ENCODE data around the gene SLC39A7.

SLC39A7 gene, protein sequence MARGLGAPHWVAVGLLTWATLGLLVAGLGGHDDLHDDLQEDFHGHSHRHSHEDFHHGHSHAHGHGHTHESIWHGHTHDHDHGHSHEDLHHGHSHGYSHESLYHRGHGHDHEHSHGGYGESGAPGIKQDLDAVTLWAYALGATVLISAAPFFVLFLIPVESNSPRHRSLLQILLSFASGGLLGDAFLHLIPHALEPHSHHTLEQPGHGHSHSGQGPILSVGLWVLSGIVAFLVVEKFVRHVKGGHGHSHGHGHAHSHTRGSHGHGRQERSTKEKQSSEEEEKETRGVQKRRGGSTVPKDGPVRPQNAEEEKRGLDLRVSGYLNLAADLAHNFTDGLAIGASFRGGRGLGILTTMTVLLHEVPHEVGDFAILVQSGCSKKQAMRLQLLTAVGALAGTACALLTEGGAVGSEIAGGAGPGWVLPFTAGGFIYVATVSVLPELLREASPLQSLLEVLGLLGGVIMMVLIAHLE

GRCh38 chr6:33200219-33201146, at the start of gene SLC39A7, which contains the start of gene RXRB:
Gene SLC39A7, plus strand, starts transcription at chr6:33200867. Its CDS starts 379 bp downstream, at chr6:33201246.
Gene RXRB, minus strand, starts transcription at chr6:33200665. Its CDS starts 189 bp downstream, at chr6:33200476.
- peak; percentile 99 for DNase-seq

- DNase-seq, result no peak
Measured at GRCh38 chr6:33151050-33151449, 49.6 kb upstream of the SLC39A7 start.

DNA sequence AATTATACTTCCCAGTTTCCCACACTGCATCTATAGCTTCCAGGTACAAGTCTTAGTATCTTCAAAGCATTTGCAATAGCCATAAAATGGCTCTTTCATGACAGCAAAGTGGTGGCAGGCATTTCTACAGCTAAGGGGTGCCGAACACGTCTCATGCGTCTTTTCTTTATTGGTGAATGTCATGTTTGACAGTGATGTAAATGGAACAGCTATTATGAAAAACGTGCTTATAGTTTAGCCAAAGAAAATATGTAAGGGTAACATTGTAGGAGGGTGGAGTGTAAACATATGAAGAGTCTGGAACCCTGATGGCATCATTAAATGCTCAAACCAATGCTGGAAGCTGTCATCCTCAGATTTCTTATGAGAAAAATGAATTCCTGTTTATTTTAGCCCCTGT, 46.3 kb upstream of the SLC39A7 start:
- no peak for DNase-seq

DNA sequence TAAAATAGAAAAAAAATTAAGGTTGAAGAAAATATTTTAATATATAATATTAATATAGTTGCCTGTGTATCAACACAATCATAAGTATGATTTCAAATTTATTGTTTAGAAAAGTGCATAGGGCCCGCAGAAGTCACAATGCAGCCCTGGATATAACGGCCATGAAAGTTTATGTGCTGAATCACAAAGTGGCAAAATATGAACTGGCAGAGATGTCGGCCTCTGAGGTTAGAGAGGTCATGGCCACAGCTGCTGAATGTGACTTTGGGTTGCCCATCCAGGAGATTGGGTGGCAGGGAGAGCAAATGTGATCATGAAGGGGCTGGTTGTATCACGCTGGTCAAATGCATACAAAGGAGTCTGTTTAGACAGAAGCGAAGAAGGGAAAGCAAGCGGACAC, 44.1 kb upstream of the SLC39A7 start:
- DNase-seq, result no peak

- no peak for DNase-seq
Measured at GRCh38 chr6:33156964-33157363, 43.7 kb upstream of the SLC39A7 start.

GRCh38 chr6:33160096-33160495, 40.6 kb upstream of the SLC39A7 start:
- DNase-seq, result no peak

- peak in 1 of 2 experiments; percentile 20 for DNase-seq
Measured at GRCh38 chr6:33160728-33161344, 39.8 kb upstream of the SLC39A7 start.

DNA sequence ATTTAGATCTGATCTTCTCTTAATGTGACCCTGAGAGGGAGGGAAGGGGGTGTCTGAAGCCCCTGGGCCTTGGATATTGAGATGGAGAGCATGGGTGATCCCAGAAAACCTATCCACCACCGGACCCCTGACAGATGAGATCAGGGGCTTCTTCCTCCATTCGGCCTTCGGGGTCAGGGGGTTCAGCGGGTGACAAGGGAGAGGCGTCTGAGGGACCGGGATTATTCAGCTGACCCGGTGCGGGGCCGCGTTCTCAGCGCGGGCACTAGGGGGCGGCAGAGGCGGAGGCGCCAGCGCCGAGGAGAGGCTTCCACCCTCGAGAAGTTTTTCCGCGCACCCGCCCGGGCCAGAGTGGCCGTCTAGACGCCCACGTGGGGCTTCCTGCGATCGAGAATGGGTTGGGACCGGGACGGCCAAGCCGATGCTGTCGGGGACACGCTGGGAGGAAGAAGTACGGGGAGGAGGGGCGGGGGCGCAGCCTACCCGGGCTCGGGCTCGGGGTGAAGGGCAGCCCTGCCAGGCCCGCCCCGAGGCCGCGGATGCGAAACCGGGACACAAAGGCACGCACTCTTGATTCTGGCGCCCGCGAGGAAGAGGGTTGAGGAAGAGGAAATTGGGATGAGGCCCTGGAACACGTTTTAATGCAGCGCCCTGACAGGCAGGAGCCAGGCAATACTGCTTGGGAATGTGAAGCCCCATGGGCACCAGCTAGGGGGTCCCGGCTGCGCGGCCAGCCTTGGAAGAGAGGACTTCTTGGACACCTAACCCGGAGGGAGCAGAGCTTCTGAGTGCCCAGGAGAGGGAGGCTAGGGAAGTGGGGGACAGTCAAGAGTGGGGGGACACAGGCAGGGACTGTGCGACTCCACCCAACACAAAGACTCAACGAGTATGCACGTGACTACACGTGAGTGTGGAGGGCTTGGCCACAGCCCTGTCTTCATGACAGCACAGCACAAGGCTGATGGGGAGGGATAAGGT, 39.0 kb upstream of the SLC39A7 start:
- peak; percentile 92 to 93 for DNase-seq

DNA sequence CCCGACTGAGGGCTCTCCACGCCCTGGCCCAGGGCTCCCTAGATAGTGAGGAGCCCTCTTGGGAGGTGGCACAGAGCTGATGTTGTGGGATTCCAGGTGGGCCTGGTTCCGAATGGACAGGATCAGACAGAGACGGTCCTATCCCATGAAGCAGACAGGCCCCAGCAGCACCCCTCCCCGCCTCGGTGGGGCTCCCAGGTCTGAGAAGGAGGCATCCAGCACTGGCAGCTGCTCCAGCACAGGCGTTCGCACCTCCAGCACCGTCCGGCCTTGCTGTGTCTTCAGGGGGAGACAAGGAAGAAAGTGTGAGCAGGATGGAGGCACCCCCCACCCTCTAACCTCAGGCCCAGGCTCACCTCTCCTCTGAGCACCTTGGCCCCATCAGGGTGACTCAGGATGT, 37.1 kb upstream of the SLC39A7 start:
- no peak for DNase-seq

GRCh38 chr6:33164176-33164575, 36.5 kb upstream of the SLC39A7 start:
- no peak for DNase-seq

- DNase-seq, result no peak
Measured at GRCh38 chr6:33164665-33165373, 35.8 kb upstream of the SLC39A7 start.

DNA sequence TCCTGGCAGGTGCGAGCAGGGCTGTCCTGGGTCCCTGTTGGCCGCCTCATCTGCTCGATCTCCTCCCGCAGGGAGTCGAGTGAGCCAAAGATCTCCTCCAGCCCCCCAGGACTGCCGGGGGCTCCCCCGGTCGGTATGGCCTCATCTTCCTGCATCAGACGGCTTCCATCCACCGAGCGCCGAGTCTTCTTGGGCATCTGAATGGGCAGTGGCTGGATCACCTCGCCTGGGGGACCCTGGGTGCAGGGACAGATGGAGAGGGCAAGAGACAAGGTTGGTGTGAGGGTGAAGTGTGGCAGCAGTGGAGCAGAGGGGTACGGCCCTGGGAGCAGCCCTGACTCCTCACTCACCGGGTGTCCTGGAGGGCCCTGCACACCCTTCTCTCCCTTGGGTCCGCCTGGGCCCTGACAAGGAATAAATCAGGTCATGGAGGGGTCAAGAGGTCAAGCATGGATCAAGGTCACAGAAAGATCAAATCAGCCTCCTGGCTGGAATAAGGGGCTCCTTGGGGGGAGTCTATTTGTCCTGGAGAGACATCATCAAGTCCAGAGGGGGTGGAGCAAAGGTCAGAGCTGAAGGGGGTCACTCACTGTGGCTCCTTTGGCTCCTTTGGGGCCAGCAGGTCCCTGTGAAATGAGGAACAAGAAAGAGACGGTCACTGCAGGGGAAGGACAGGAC, 34.9 kb upstream of the SLC39A7 start:
- DNase-seq, result no peak

DNA sequence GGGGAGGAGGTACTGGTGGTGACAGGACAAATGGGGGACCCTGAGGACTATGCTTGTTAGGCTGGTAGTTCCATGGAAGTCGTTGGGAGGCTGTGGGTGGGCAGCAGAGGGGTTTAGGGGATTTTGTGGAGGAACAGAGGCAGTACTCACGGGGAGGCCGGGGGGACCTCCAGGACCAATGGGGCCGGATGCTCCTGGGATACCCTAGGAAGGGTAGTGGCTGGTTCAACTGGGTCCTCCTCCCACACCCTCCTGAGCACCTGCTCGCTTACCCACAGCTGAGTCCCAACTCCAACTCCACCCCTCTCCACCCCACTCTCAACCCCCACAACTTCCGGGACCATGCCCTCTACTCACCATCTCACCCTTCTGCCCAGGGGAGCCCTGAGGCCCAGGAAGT, 34.3 kb upstream of the SLC39A7 start:
- DNase-seq, result no peak

DNA sequence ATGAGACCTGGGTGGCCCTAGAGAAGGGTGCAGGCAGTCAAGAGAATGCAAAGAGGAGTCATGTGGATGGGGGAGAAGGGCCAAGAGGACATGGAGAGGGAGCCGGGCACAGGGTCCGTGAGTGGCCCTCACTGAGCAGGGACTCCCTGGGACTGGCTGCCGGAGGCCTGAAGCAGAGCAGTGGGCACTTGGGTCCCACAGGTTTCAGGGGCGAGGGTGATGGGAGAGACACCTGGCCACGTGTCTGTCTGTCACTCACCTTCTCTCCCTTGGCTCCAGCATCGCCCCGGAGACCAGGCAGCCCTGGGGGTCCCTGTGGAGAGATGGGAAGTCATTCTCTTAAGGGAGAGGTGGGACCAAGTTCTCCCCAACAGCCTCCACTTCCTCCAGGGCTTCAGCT, 33.9 kb upstream of the SLC39A7 start:
- no peak for DNase-seq

DNA sequence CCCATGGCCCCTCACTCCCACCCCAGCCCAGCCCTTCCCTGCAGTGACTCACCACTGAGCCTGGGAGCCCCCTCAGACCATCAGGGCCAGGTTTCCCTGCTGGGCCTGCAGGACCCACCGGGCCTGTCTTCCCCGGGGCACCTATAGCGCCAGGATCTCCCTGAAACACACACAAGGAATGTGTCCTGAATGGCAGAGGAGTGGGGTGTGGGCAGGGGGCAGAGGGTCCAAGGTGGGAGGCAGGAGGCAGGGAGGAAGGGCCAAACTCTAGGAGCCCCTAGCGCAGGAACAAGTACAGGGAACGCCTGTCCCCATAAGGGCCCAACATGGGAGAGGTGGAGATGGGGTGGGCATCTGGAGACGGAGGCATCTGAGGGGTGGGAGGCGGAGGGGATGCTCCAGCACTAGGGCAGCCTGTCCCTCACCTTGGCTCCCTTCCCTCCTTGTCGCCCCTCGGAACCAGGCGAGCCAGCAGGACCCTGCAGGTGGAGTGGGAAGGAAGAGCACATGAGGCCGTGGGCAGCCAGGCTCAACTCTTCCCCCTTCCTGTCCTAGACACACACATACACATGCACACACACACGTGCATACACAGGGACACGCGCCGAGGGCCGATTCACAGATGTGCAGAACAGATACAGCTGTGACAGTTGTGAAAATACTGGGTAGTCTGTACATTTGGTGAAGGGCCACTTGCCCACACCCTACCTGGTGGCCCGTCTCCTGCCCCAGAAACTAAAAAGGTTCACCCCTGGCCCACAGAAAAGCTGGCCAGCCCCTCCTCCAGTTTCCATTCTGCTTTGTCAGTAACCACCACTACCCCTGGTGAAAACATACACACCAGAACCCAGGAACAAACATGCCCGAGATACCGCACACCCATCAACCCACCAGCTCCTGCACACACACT, 33.0 kb upstream of the SLC39A7 start:
- DNase-seq, result no peak

- DNase-seq, result no peak
Measured at GRCh38 chr6:33168284-33168601, 32.4 kb upstream of the SLC39A7 start.

DNA sequence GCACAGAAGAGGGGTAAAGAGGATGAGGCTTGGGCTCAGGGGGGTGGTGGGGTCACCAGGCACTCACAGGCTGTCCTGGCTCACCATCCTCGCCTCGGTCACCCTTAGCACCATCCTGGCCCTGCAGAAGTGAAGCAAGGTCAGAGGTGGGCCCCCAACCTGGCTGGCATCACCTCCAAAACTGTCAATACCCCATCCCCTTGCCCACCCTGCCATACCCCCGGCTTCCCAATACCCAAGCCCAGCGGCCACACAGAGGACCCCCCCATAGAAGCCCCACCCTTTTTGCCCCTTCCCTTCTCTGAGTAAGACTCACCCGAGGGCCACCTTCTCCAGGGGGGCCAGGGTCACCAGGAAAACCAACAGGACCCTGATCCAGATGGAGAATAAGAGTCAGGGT, 32.0 kb upstream of the SLC39A7 start:
- DNase-seq, result no peak

DNA sequence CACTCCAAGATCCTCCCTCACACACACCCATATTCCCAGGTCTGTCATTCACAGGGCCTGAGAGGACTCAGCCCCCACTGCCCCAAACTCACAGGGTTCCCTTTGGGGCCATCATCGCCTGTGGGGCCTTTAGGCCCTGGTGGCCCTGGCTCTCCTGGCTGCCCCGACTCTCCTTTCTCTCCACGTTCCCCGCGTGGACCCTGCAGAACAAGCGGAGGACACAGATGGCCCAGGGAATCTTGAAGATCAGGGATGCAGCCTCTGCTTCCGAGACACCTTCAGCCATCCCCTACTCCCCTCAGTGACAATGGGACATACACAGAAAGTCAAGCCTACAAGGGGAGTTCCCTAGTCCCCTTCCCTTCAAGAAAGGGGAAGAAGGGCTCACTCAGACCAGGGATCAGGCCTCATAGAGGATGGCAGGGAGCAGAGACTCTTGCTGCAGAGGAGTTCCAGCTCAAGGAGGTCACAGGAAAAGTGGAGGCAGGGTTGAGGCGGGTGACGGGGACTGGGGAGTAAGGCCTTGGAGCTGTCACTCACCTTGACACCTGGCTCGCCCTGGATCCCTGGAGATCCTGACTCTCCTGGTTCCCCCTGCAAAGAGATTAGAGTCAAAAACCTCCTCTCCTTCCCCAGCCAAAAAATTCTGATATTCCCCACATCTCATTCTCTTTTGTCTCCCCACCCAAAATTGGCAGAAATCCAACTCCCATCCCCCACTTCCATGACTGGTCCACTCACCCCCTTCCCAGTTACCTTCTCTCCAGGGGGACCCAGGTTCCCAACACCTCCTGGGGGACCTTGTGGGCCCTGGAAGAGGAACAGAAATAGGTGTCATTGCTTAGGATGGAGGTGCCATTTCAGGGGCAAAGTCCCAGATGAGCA, 31.1 kb upstream of the SLC39A7 start:
- no peak for DNase-seq

Data from activated T-cell treated with anti-CD3 and anti-CD28 coated beads, Interleukin-2, amount 50 U/mL, for 48 hours (primary cell).